SHP77 treated with DMSO at 0.1 percent for 48 hours (cell line): ENCODE data around the gene MAPKAP1.

Experiments used
- DNase-seq: peaks from one replicate; lab custom pipeline; 2025; lab: John Stamatoyannopoulos, UW

Gene MAPKAP1

GRCh38 chr9:125431741-125432271 is 275.2 kb downstream of the MAPKAP1 start:
- no peak for DNase-seq

GRCh38 chr9:125431012-125431305 is 276.0 kb downstream of the MAPKAP1 start:
- DNase-seq: no peak

GRCh38 chr9:125430161-125431011 is 276.6 kb downstream of the MAPKAP1 start:
- no peak for DNase-seq

- no peak for DNase-seq
Observed at GRCh38 chr9:125429476-125430160, 277.4 kb downstream of the MAPKAP1 start.

- peak; percentile 45 for DNase-seq
Observed at GRCh38 chr9:125428902-125429467, 278.0 kb downstream of the MAPKAP1 start.

GRCh38 chr9:125428060-125428901 is 278.7 kb downstream of the MAPKAP1 start:
- no peak for DNase-seq

GRCh38 chr9:125427556-125427955 is 279.5 kb downstream of the MAPKAP1 start:
- no peak for DNase-seq

- no peak for DNase-seq
Observed at GRCh38 chr9:125426926-125427325, 280.1 kb downstream of the MAPKAP1 start.

GRCh38 chr9:125425901-125426515 is 281.0 kb downstream of the MAPKAP1 start:
- DNase-seq: no peak

GRCh38 chr9:125425170-125425897 is 281.7 kb downstream of the MAPKAP1 start:
- no peak for DNase-seq

- DNase-seq: no peak
Observed at GRCh38 chr9:125423964-125424363, 283.0 kb downstream of the MAPKAP1 start.

- no peak for DNase-seq
Observed at GRCh38 chr9:125422853-125423252, 284.2 kb downstream of the MAPKAP1 start.

- DNase-seq: no peak
Observed at GRCh38 chr9:125421591-125422181, 285.3 kb downstream of the MAPKAP1 start.

- no peak for DNase-seq
Observed at GRCh38 chr9:125421166-125421565, 285.8 kb downstream of the MAPKAP1 start.

GRCh38 chr9:125418404-125418803 is 288.6 kb downstream of the MAPKAP1 start:
- DNase-seq: no peak

GRCh38 chr9:125416517-125416916 is 290.5 kb downstream of the MAPKAP1 start:
- DNase-seq: no peak

GRCh38 chr9:125415583-125416460 is 291.2 kb downstream of the MAPKAP1 start:
- DNase-seq: no peak

GRCh38 chr9:125413579-125413978 is 293.4 kb downstream of the MAPKAP1 start:
- no peak for DNase-seq

GRCh38 chr9:125412166-125412565 is 294.8 kb downstream of the MAPKAP1 start:
- no peak for DNase-seq
